Endometrial microvascular endothelial cells (primary cell): ENCODE measurements around the gene EHD4. TPM values are rescaled to one million over a fixed set of nuclear protein-coding genes. Genes with fewer than 3 reads are reported as not detected.

ENCODE experiments used
- total RNA-seq: library from RNA; depleted of rRNA; stranded (reverse); fragments of >200 nt; gene quantifications from one replicate; pipeline ENCODE4 v1.2.3, GENCODE V29; 2015; ENCODE audit errors: inconsistent ontology term

EHD4 gene
- total RNA-seq, 1 donor from 2014 or later = 168 TPM

Other genes starting within 250 kb of the EHD4 start
- gene MAPKBP1, start 198.1 kb downstream of the EHD4 start, total RNA-seq = 22.2 TPM
- 5.0 TPM for gene JMJD7, start 144.5 kb downstream of the EHD4 start, total RNA-seq
- gene PLA2G4B, start 133.7 kb downstream of the EHD4 start, total RNA-seq = not detected
- gene SPTBN5, start 78.5 kb downstream of the EHD4 start, total RNA-seq = 3.1 TPM
- not detected for gene PLA2G4E, start 48.5 kb upstream of the EHD4 start, total RNA-seq
- not detected for gene PLA2G4D, start 122.0 kb upstream of the EHD4 start, total RNA-seq
- gene PLA2G4F, start 184.1 kb upstream of the EHD4 start, total RNA-seq = not detected
- 28.2 TPM for gene VPS39, start 235.7 kb upstream of the EHD4 start, total RNA-seq